Measurements from ENCODE around the gene SLC30A10.
"Not testable (repeated sequence)": the region's sequence is repeated elsewhere in the genome, so short reads cannot be mapped to it uniquely, and the experiment has no call there.

Gene SLC30A10

GRCh38 chr1:219900201-219900600 is 28.2 kb downstream of the SLC30A10 start:
- Histone ChIP-seq H3K4me3 (ENCODE audit: low read depth in 1 of 2, low read length in 2 of 2) (no peak overlapping the region), H3K9me3 (ENCODE audit: control insufficient read depth in 1 of 2, low read length in 2 of 2) (no peaks in the 10 kb centered on the region), H3K27me3 (ENCODE audit: control insufficient read depth in 1 of 2, insufficient read depth in 2 of 2, low read length in 2 of 2) (no peaks in the 10 kb centered on the region), H3K27ac (ENCODE audit: low read depth, low read length) (no peak overlapping the region), H3K36me3 (ENCODE audit: control insufficient read depth in 1 of 2, insufficient read depth in 2 of 2, low read length in 2 of 2) (no peaks in the 10 kb centered on the region), H3K9ac (ENCODE audit: low read depth in 1 of 2, low read length in 2 of 2) (no peak overlapping the region), H3K4me1 (ENCODE audit: control insufficient read depth in 1 of 2, insufficient read depth in 2 of 2, low read length in 2 of 2) (peaks cover 16 to 46% of the 10 kb centered on the region in 2 donors)

- Histone ChIP-seq H3K27me3 (ENCODE audit: control insufficient read depth in 1 of 2, insufficient read depth in 2 of 2, low read length in 2 of 2) (no peaks in the 10 kb centered on the region), H3K9me3 (ENCODE audit: control insufficient read depth in 1 of 2, low read length in 2 of 2) (no peaks in the 10 kb centered on the region), H3K4me3 (ENCODE audit: low read depth in 1 of 2, low read length in 2 of 2) (no peak overlapping the region), H3K36me3 (ENCODE audit: control insufficient read depth in 1 of 2, insufficient read depth in 2 of 2, low read length in 2 of 2) (no peaks in the 10 kb centered on the region), H3K9ac (ENCODE audit: low read depth in 1 of 2, low read length in 2 of 2) (no peak overlapping the region), H3K27ac (ENCODE audit: low read depth, low read length) (no peak overlapping the region), H3K4me1 (ENCODE audit: control insufficient read depth in 1 of 2, insufficient read depth in 2 of 2, low read length in 2 of 2) (peaks cover 16 to 39% of the 10 kb centered on the region in 2 donors)
Observed at GRCh38 chr1:219898375-219898774, 30.0 kb downstream of the SLC30A10 start.

- no peaks in the 10 kb centered on the region for H3K27me3 ChIP-seq (ENCODE audit: control insufficient read depth in 1 of 2, insufficient read depth in 2 of 2, low read length in 2 of 2)
Observed at GRCh38 chr1:219897914-219898313, 30.4 kb downstream of the SLC30A10 start.

GRCh38 chr1:219892271-219892670 is 36.1 kb downstream of the SLC30A10 start:
- H3K36me3 ChIP-seq (ENCODE audit: control insufficient read depth in 1 of 2, insufficient read depth in 2 of 2, low read length in 2 of 2); H3K4me1 ChIP-seq (ENCODE audit: control insufficient read depth in 1 of 2, insufficient read depth in 2 of 2, low read length in 2 of 2); H3K27me3 ChIP-seq (ENCODE audit: control insufficient read depth in 1 of 2, insufficient read depth in 2 of 2, low read length in 2 of 2); H3K4me3 ChIP-seq (ENCODE audit: low read depth in 1 of 2, low read length in 2 of 2); H3K9ac ChIP-seq (ENCODE audit: low read depth in 1 of 2, low read length in 2 of 2); H3K9me3 ChIP-seq (ENCODE audit: control insufficient read depth in 1 of 2, low read length in 2 of 2); H3K27ac ChIP-seq (ENCODE audit: low read depth, low read length): not testable (repeated sequence)

More at GRCh38 chr1:219897914-219898313, 30.4 kb downstream of the SLC30A10 start:
- H3K4me1 ChIP-seq (ENCODE audit: control insufficient read depth in 1 of 2, insufficient read depth in 2 of 2, low read length in 2 of 2) = peaks cover 14 to 35% of the 10 kb centered on the region in 2 donors
- H3K9me3 ChIP-seq (ENCODE audit: control insufficient read depth in 1 of 2, low read length in 2 of 2) = no peaks in the 10 kb centered on the region
- no peak overlapping the region for H3K4me3 ChIP-seq (ENCODE audit: low read depth in 1 of 2, low read length in 2 of 2)
- no peak overlapping the region for H3K9ac ChIP-seq (ENCODE audit: low read depth in 1 of 2, low read length in 2 of 2)
- no peaks in the 10 kb centered on the region for H3K36me3 ChIP-seq (ENCODE audit: control insufficient read depth in 1 of 2, insufficient read depth in 2 of 2, low read length in 2 of 2)
- no peak overlapping the region for H3K27ac ChIP-seq (ENCODE audit: low read depth, low read length)

GRCh38 chr1:219891846-219892245 is 36.5 kb downstream of the SLC30A10 start:
- not testable (repeated sequence) for H3K4me1 ChIP-seq (ENCODE audit: control insufficient read depth in 1 of 2, insufficient read depth in 2 of 2, low read length in 2 of 2); H3K36me3 ChIP-seq (ENCODE audit: control insufficient read depth in 1 of 2, insufficient read depth in 2 of 2, low read length in 2 of 2); H3K27me3 ChIP-seq (ENCODE audit: control insufficient read depth in 1 of 2, insufficient read depth in 2 of 2, low read length in 2 of 2)

GRCh38 chr1:219888667-219889066 is 39.7 kb downstream of the SLC30A10 start:
- H3K9me3 ChIP-seq (ENCODE audit: control insufficient read depth in 1 of 2, low read length in 2 of 2); H3K4me3 ChIP-seq (ENCODE audit: low read depth in 1 of 2, low read length in 2 of 2); H3K36me3 ChIP-seq (ENCODE audit: control insufficient read depth in 1 of 2, insufficient read depth in 2 of 2, low read length in 2 of 2); H3K27me3 ChIP-seq (ENCODE audit: control insufficient read depth in 1 of 2, insufficient read depth in 2 of 2, low read length in 2 of 2); H3K27ac ChIP-seq (ENCODE audit: low read depth, low read length); H3K4me1 ChIP-seq (ENCODE audit: control insufficient read depth in 1 of 2, insufficient read depth in 2 of 2, low read length in 2 of 2); H3K9ac ChIP-seq (ENCODE audit: low read depth in 1 of 2, low read length in 2 of 2): not testable (repeated sequence)

More at GRCh38 chr1:219891846-219892245, 36.5 kb downstream of the SLC30A10 start:
- not testable (repeated sequence) for H3K27ac ChIP-seq (ENCODE audit: low read depth, low read length); H3K9ac ChIP-seq (ENCODE audit: low read depth in 1 of 2, low read length in 2 of 2); H3K4me3 ChIP-seq (ENCODE audit: low read depth in 1 of 2, low read length in 2 of 2); H3K9me3 ChIP-seq (ENCODE audit: control insufficient read depth in 1 of 2, low read length in 2 of 2)

GRCh38 chr1:219885680-219886079 is 42.7 kb downstream of the SLC30A10 start:
- no peak overlapping the region for H3K27ac ChIP-seq (ENCODE audit: low read depth, low read length)
- H3K9me3 ChIP-seq (ENCODE audit: control insufficient read depth in 1 of 2, low read length in 2 of 2) = no peaks in the 10 kb centered on the region
- H3K4me3 ChIP-seq (ENCODE audit: low read depth in 1 of 2, low read length in 2 of 2) = no peak overlapping the region
- H3K9ac ChIP-seq (ENCODE audit: low read depth in 1 of 2, low read length in 2 of 2) = no peak overlapping the region
- H3K27me3 ChIP-seq (ENCODE audit: control insufficient read depth in 1 of 2, insufficient read depth in 2 of 2, low read length in 2 of 2) = no peaks in the 10 kb centered on the region
- no peaks in the 10 kb centered on the region for H3K36me3 ChIP-seq (ENCODE audit: control insufficient read depth in 1 of 2, insufficient read depth in 2 of 2, low read length in 2 of 2)
- H3K4me1 ChIP-seq (ENCODE audit: control insufficient read depth in 1 of 2, insufficient read depth in 2 of 2, low read length in 2 of 2) = peaks cover 9 to 14% of the 10 kb centered on the region in 2 donors

- H3K4me1 ChIP-seq (ENCODE audit: control insufficient read depth in 1 of 2, insufficient read depth in 2 of 2, low read length in 2 of 2) = peaks cover 9 to 14% of the 10 kb centered on the region in 2 donors
Observed at GRCh38 chr1:219883400-219884332, 44.7 kb downstream of the SLC30A10 start.

GRCh38 chr1:219882755-219883154 is 45.6 kb downstream of the SLC30A10 start:
- no peaks in the 10 kb centered on the region for H3K9me3 ChIP-seq (ENCODE audit: control insufficient read depth in 1 of 2, low read length in 2 of 2)
- H3K4me3 ChIP-seq (ENCODE audit: low read depth in 1 of 2, low read length in 2 of 2) = no peak overlapping the region
- no peak overlapping the region for H3K9ac ChIP-seq (ENCODE audit: low read depth in 1 of 2, low read length in 2 of 2)
- no peaks in the 10 kb centered on the region for H3K36me3 ChIP-seq (ENCODE audit: control insufficient read depth in 1 of 2, insufficient read depth in 2 of 2, low read length in 2 of 2)
- no peak overlapping the region for H3K27ac ChIP-seq (ENCODE audit: low read depth, low read length)
- no peaks in the 10 kb centered on the region for H3K27me3 ChIP-seq (ENCODE audit: control insufficient read depth in 1 of 2, insufficient read depth in 2 of 2, low read length in 2 of 2)
- peaks cover 9 to 14% of the 10 kb centered on the region in 2 donors for H3K4me1 ChIP-seq (ENCODE audit: control insufficient read depth in 1 of 2, insufficient read depth in 2 of 2, low read length in 2 of 2)

More at GRCh38 chr1:219883400-219884332, 44.7 kb downstream of the SLC30A10 start:
- Histone ChIP-seq H3K4me3 (ENCODE audit: low read depth in 1 of 2, low read length in 2 of 2) (no peak overlapping the region), H3K27ac (ENCODE audit: low read depth, low read length) (no peak overlapping the region), H3K9ac (ENCODE audit: low read depth in 1 of 2, low read length in 2 of 2) (no peak overlapping the region), H3K36me3 (ENCODE audit: control insufficient read depth in 1 of 2, insufficient read depth in 2 of 2, low read length in 2 of 2) (no peaks in the 10 kb centered on the region), H3K27me3 (ENCODE audit: control insufficient read depth in 1 of 2, insufficient read depth in 2 of 2, low read length in 2 of 2) (no peaks in the 10 kb centered on the region), H3K9me3 (ENCODE audit: control insufficient read depth in 1 of 2, low read length in 2 of 2) (no peaks in the 10 kb centered on the region)

- peaks cover 9 to 14% of the 10 kb centered on the region in 2 donors for H3K4me1 ChIP-seq (ENCODE audit: control insufficient read depth in 1 of 2, insufficient read depth in 2 of 2, low read length in 2 of 2)
- H3K27ac ChIP-seq (ENCODE audit: low read depth, low read length) = no peak overlapping the region
- H3K9me3 ChIP-seq (ENCODE audit: control insufficient read depth in 1 of 2, low read length in 2 of 2) = no peaks in the 10 kb centered on the region
Observed at GRCh38 chr1:219882096-219882495, 46.3 kb downstream of the SLC30A10 start.

More at GRCh38 chr1:219882096-219882495, 46.3 kb downstream of the SLC30A10 start:
- H3K27me3 ChIP-seq (ENCODE audit: control insufficient read depth in 1 of 2, insufficient read depth in 2 of 2, low read length in 2 of 2) = no peaks in the 10 kb centered on the region
- no peak overlapping the region for H3K4me3 ChIP-seq (ENCODE audit: low read depth in 1 of 2, low read length in 2 of 2)
- H3K36me3 ChIP-seq (ENCODE audit: control insufficient read depth in 1 of 2, insufficient read depth in 2 of 2, low read length in 2 of 2) = no peaks in the 10 kb centered on the region
- no peak overlapping the region for H3K9ac ChIP-seq (ENCODE audit: low read depth in 1 of 2, low read length in 2 of 2)
